Chondrocyte (in vitro differentiated cells): Measurements from ENCODE around the gene COL19A1. TPM values are rescaled to one million over a fixed set of nuclear protein-coding genes. Genes with fewer than 3 reads are reported as not detected.

Experiments
- DNase-seq: peaks from one replicate; pipeline ENCODE4 v3.0.0; 2021; ENCODE audit warnings: mixed read lengths, low spot score
- H3K27ac Mint-ChIP-seq: one replicate; pipeline ENCODE4 v1.8.0; 2021; ENCODE audit warnings: mild to moderate bottlenecking, moderate library complexity, mixed read lengths; ENCODE audit not compliant: unreplicated experiment
- H3K27me3 Mint-ChIP-seq: 2 replicates; pipeline ENCODE4 v1.8.0; 2021; ENCODE audit warnings: low read depth, mixed read lengths
- H3K36me3 Mint-ChIP-seq: 2 replicates; pipeline ENCODE4 v1.8.0; 2021; ENCODE audit warnings: low read depth, mixed read lengths
- H3K4me1 Mint-ChIP-seq: 2 replicates; pipeline ENCODE4 v1.8.0; 2021; ENCODE audit warnings: low read depth, mild to moderate bottlenecking, mixed read lengths
- H3K4me3 Mint-ChIP-seq: one replicate; pipeline ENCODE4 v1.8.0; 2021; ENCODE audit warnings: mild to moderate bottlenecking, moderate library complexity, mixed read lengths; ENCODE audit not compliant: unreplicated experiment
- H3K9me3 Mint-ChIP-seq: 2 replicates; pipeline ENCODE4 v1.8.0; 2021; ENCODE audit warnings: low read depth, mixed read lengths
- CTCF ChIP-seq: fragments of 200-600 bp; sonication (generic); IDR thresholded peaks from 2 replicates; pipeline ENCODE4 v1.5.0; 2021; ENCODE audit warnings: antibody characterized with exemption, mild to moderate bottlenecking, moderate library complexity
- total RNA-seq: library from RNA; stranded (reverse); gene quantifications from 3 replicates; pipeline ENCODE4 v1.2.1, GENCODE V29; 2021

Gene COL19A1
- total RNA-seq, 1 donor from 2014 or later: 2.0 TPM

GRCh38 chr6:70208235-70208790, 342.0 kb downstream of the COL19A1 start:
- H3K36me3 Mint-ChIP-seq: no peaks in the 10 kb centered on the region
- no peak overlapping the region for H3K4me3 Mint-ChIP-seq
- no peak overlapping the region for H3K27ac Mint-ChIP-seq
- H3K27me3 Mint-ChIP-seq: peaks cover 9% of the 10 kb centered on the region
- TF ChIP-seq CTCF: no peak
- no peaks in the 10 kb centered on the region for H3K9me3 Mint-ChIP-seq
- no peak for DNase-seq
- no peaks in the 10 kb centered on the region for H3K4me1 Mint-ChIP-seq

DNA sequence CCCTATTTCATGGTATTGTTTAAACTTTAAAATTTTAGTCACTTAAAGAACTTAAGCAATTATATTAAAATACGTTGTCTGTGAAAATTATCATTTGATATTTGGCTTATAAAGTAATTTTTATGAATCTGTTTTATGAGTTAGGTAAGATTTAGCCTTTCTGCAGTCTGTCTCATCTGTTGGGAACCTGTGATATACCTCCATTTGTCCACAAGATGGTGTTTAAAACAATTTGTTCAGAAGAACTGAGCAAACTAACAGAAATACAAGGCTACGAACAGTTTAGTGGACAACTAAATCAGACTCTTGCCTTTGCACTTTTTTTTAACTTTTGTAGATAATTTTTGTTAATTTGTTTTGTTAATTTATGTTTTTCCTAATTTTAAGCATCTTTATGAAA, 344.1 kb downstream of the COL19A1 start:
- TF ChIP-seq CTCF: peak; percentile 73
- DNase-seq: no peak
- Mint-ChIP-seq H3K27ac (no peak overlapping the region), H3K9me3 (no peaks in the 10 kb centered on the region), H3K4me3 (no peak overlapping the region), H3K27me3 (peaks cover 15% of the 10 kb centered on the region), H3K4me1 (no peaks in the 10 kb centered on the region), H3K36me3 (no peaks in the 10 kb centered on the region)

GRCh38 chr6:70215460-70216108, 349.2 kb downstream of the COL19A1 start:
- no peak for TF ChIP-seq CTCF
- Mint-ChIP-seq H3K36me3 (no peaks in the 10 kb centered on the region), H3K4me3 (no peak overlapping the region), H3K27me3 (peaks cover 25% of the 10 kb centered on the region), H3K9me3 (no peaks in the 10 kb centered on the region), H3K27ac (no peak overlapping the region), H3K4me1 (no peaks in the 10 kb centered on the region)
- DNase-seq: no peak

GRCh38 chr6:70216767-70217166, 350.4 kb downstream of the COL19A1 start:
- Mint-ChIP-seq H3K27me3 (peaks cover 25% of the 10 kb centered on the region), H3K4me1 (no peaks in the 10 kb centered on the region), H3K4me3 (no peak overlapping the region), H3K36me3 (no peaks in the 10 kb centered on the region), H3K27ac (no peak overlapping the region), H3K9me3 (no peaks in the 10 kb centered on the region)
- DNase-seq: no peak
- TF ChIP-seq CTCF: no peak

GRCh38 chr6:70219943-70220613, 353.7 kb downstream of the COL19A1 start:
- no peak for DNase-seq
- Mint-ChIP-seq H3K27ac (no peak overlapping the region), H3K4me3 (no peak overlapping the region), H3K9me3 (no peaks in the 10 kb centered on the region), H3K36me3 (no peaks in the 10 kb centered on the region), H3K4me1 (no peaks in the 10 kb centered on the region), H3K27me3 (peaks cover 25% of the 10 kb centered on the region)
- no peak for TF ChIP-seq CTCF
